Parathyroid adenoma (tissue), 2 donors: Measurements from ENCODE around the gene CLRN1.

ENCODE experiments used
- H2AFZ ChIP-seq: fragments of 300-600 bp; sonication (generic); one replicate; pipeline ENCODE4 v1.7.0; 2017; ENCODE audit warnings: antibody characterized with exemption, mild to moderate bottlenecking
- H3K27ac ChIP-seq: fragments of 300-600 bp; sonication (generic); one replicate; pipeline ENCODE4 v1.7.0; 2017
- H3K27me3 ChIP-seq: fragments of 300-600 bp; sonication (generic); one replicate; pipeline ENCODE4 v1.7.0; 2017; ENCODE audit warnings: low read length; ENCODE audit not compliant: control insufficient read depth, insufficient read depth
- H3K36me3 ChIP-seq: fragments of 300-600 bp; sonication (generic); one replicate; pipeline ENCODE4 v1.7.0; 2017; ENCODE audit warnings: low read length; ENCODE audit not compliant: control insufficient read depth, insufficient read depth
- H3K4me1 ChIP-seq: fragments of 300-600 bp; sonication (generic); one replicate; pipeline ENCODE4 v1.7.0; 2017; ENCODE audit warnings: control low read depth
- H3K4me2 ChIP-seq: fragments of 300-600 bp; sonication (generic); one replicate; pipeline ENCODE4 v1.7.0; 2017; ENCODE audit warnings: low read length
- H3K4me3 ChIP-seq: fragments of 300-600 bp; sonication (generic); one replicate; pipeline ENCODE4 v1.7.0; 2017; ENCODE audit warnings: low read depth, low read length
- H3K79me2 ChIP-seq: fragments of 300-600 bp; sonication (generic); one replicate; pipeline ENCODE4 v1.7.0; 2017; ENCODE audit warnings: control low read depth
- H3K9ac ChIP-seq: fragments of 300-600 bp; sonication (generic); one replicate; pipeline ENCODE4 v1.7.0; 2017; ENCODE audit warnings: mild to moderate bottlenecking
- H3K9me3 ChIP-seq: fragments of 300-600 bp; sonication (generic); one replicate; pipeline ENCODE4 v1.7.0; 2017; ENCODE audit warnings: low read length; ENCODE audit not compliant: control insufficient read depth
- TF ChIP-seq, protein P1 (sequence below): fragments of 300-600 bp; sonication (generic); IDR thresholded peaks from one replicate; pipeline ENCODE4 v1.7.0; 2017; ENCODE audit warnings: antibody characterized with exemption, mild to moderate bottlenecking
- donor health status: primary hyperparathyroidism.

CLRN1 gene

DNA sequence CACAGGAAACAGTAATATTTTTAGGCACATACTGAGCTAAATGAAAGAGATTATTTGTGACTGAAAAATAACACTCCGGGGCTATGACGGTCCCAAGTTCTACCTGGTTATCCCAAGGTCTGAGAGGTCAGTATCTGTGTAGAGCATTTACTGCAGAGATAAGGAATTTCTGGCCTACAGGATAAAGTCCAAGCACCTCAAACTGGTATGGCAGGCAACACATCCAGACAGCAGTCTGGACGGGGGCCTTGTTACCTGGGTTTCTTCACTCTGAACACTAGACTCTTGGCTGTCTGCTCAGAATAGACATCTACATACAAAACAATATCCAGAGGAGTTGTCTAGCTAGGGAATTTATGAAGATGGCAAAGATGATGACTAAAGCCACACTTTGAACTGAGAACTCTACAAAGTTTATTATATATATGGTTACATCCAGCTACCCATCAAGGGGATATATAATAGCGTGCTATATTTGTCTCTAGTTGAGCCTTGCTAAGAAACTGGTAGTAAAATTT is 42.0 kb upstream of the CLRN1 start:
- H3K27ac ChIP-seq = no peak overlapping the region
- H3K9me3 ChIP-seq = no peaks in the 10 kb centered on the region
- no peaks in the 10 kb centered on the region for H3K4me1 ChIP-seq
- H3K4me2 ChIP-seq = no peak overlapping the region
- no peak overlapping the region for H3K4me3 ChIP-seq
- no peak overlapping the region for H2AFZ ChIP-seq
- TF ChIP-seq, protein P1, sequence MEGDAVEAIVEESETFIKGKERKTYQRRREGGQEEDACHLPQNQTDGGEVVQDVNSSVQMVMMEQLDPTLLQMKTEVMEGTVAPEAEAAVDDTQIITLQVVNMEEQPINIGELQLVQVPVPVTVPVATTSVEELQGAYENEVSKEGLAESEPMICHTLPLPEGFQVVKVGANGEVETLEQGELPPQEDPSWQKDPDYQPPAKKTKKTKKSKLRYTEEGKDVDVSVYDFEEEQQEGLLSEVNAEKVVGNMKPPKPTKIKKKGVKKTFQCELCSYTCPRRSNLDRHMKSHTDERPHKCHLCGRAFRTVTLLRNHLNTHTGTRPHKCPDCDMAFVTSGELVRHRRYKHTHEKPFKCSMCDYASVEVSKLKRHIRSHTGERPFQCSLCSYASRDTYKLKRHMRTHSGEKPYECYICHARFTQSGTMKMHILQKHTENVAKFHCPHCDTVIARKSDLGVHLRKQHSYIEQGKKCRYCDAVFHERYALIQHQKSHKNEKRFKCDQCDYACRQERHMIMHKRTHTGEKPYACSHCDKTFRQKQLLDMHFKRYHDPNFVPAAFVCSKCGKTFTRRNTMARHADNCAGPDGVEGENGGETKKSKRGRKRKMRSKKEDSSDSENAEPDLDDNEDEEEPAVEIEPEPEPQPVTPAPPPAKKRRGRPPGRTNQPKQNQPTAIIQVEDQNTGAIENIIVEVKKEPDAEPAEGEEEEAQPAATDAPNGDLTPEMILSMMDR = no peak
- no peak overlapping the region for H3K9ac ChIP-seq
- H3K79me2 ChIP-seq = no peaks in the 10 kb centered on the region
- no peaks in the 10 kb centered on the region for H3K36me3 ChIP-seq
- H3K27me3 ChIP-seq = no peaks in the 10 kb centered on the region

GRCh38 chr3:151012753-151013152 is 40.2 kb upstream of the CLRN1 start:
- Histone ChIP-seq H3K27me3 (no peaks in the 10 kb centered on the region), H2AFZ (no peak overlapping the region), H3K9me3 (no peaks in the 10 kb centered on the region), H3K4me1 (no peaks in the 10 kb centered on the region), H3K27ac (no peak overlapping the region), H3K9ac (no peak overlapping the region), H3K36me3 (no peaks in the 10 kb centered on the region), H3K4me2 (no peak overlapping the region), H3K79me2 (no peaks in the 10 kb centered on the region), H3K4me3 (no peak overlapping the region)
- TF ChIP-seq, protein P1 = no peak

- H3K4me3 ChIP-seq = no peak overlapping the region
- H3K27me3 ChIP-seq = no peaks in the 10 kb centered on the region
- H3K4me1 ChIP-seq = no peaks in the 10 kb centered on the region
- no peak overlapping the region for H3K9ac ChIP-seq
- no peak overlapping the region for H3K4me2 ChIP-seq
- no peak overlapping the region for H2AFZ ChIP-seq
- H3K79me2 ChIP-seq = no peaks in the 10 kb centered on the region
- no peaks in the 10 kb centered on the region for H3K36me3 ChIP-seq
- TF ChIP-seq, protein P1 = no peak
- no peaks in the 10 kb centered on the region for H3K9me3 ChIP-seq
- H3K27ac ChIP-seq = no peak overlapping the region
These were observed 38.9 kb upstream of the CLRN1 start for GRCh38 chr3:151011427-151011826.

DNA sequence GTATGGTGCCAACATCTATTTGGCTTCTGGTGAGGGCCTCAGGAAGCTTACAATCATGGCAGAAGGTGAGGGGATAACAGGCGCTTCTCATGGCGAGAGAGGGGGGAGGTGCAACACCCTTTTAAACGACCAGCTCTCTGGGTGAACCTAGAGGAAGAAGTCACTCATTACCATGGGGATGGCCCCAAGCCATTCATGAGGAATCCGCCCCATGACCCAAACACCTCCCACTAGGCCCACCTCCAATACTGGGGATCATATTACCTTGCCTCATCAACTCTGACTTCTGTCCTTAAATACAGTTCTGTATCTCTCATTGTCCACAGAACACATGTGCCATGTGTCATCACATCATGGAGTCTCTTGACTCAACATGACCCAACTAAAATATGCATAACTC is 37.5 kb upstream of the CLRN1 start:
- no peaks in the 10 kb centered on the region for H3K4me1 ChIP-seq
- no peaks in the 10 kb centered on the region for H3K27me3 ChIP-seq
- no peak overlapping the region for H3K4me3 ChIP-seq
- no peak overlapping the region for H2AFZ ChIP-seq
- H3K36me3 ChIP-seq = no peaks in the 10 kb centered on the region
- no peak overlapping the region for H3K4me2 ChIP-seq
- no peak overlapping the region for H3K9ac ChIP-seq
- H3K79me2 ChIP-seq = no peaks in the 10 kb centered on the region
- TF ChIP-seq, protein P1 = no peak
- no peak overlapping the region for H3K27ac ChIP-seq
- no peaks in the 10 kb centered on the region for H3K9me3 ChIP-seq

GRCh38 chr3:151009430-151009829 is 36.9 kb upstream of the CLRN1 start:
- no peak overlapping the region for H3K9ac ChIP-seq
- no peaks in the 10 kb centered on the region for H3K27me3 ChIP-seq

More at GRCh38 chr3:151009430-151009829, 36.9 kb upstream of the CLRN1 start:
- H3K4me1 ChIP-seq = no peaks in the 10 kb centered on the region
- TF ChIP-seq, protein P1 = no peak
- H3K4me3 ChIP-seq = no peak overlapping the region
- no peak overlapping the region for H3K27ac ChIP-seq
- H3K9me3 ChIP-seq = no peaks in the 10 kb centered on the region
- no peak overlapping the region for H2AFZ ChIP-seq
- H3K79me2 ChIP-seq = no peaks in the 10 kb centered on the region
- no peaks in the 10 kb centered on the region for H3K36me3 ChIP-seq
- H3K4me2 ChIP-seq = no peak overlapping the region
